ENCODE measurements around the gene TSHZ1.

Gene TSHZ1

DNA sequence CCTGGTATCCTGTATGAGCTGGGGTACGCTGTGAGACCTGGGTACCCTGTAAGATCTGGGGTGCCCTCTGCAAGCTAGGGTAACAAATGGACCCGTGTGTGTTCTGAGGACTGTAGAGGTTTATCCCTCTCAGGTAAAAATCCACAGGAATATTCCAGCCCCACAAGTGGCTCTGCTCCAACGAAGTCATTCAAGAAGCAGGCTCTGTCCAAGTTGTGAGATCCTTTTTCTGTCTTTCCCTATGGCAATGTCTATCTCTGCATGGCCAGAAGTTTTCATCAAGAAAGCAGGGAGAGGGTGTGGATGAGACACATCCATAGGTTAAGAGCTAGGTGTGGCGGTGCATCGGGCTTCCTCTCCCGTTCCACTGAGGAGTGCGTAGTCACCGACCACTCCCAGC, 44.7 kb upstream of the TSHZ1 start:
- no peak for DNase-seq (ENCODE audit: low read depth)
- TF ChIP-seq, protein P1, sequence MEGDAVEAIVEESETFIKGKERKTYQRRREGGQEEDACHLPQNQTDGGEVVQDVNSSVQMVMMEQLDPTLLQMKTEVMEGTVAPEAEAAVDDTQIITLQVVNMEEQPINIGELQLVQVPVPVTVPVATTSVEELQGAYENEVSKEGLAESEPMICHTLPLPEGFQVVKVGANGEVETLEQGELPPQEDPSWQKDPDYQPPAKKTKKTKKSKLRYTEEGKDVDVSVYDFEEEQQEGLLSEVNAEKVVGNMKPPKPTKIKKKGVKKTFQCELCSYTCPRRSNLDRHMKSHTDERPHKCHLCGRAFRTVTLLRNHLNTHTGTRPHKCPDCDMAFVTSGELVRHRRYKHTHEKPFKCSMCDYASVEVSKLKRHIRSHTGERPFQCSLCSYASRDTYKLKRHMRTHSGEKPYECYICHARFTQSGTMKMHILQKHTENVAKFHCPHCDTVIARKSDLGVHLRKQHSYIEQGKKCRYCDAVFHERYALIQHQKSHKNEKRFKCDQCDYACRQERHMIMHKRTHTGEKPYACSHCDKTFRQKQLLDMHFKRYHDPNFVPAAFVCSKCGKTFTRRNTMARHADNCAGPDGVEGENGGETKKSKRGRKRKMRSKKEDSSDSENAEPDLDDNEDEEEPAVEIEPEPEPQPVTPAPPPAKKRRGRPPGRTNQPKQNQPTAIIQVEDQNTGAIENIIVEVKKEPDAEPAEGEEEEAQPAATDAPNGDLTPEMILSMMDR (conservative IDR thresholded peaks at IDR 0.05; ENCODE audit: low read depth, low read length): no peak
- H3K4me3 ChIP-seq (ENCODE audit: low read depth, low read length): no peak overlapping the region

DNA sequence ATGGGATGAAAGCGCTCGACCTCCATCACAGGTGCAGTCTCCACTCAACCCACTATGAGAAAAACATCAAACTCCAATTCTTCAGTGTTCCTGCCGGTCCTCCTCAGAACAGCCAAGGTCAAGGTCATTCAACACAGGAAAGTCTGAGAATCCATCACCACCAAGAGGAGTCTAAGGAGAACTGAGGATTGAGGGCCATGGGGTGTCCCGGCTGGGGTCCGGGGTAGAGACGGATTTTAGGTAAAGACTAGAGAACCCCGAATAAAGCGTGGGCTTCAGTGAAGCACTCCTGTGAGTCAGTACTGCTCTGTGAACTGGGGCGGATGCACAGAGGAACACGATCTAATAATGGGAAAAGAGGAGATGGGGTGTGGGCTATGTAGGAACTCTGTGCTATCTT, 43.5 kb upstream of the TSHZ1 start:
- H3K4me3 ChIP-seq (ENCODE audit: low read depth, low read length): no peak overlapping the region
- DNase-seq (ENCODE audit: low read depth): no peak
- TF ChIP-seq, protein P1 (conservative IDR thresholded peaks at IDR 0.05; ENCODE audit: low read depth, low read length): no peak

DNA sequence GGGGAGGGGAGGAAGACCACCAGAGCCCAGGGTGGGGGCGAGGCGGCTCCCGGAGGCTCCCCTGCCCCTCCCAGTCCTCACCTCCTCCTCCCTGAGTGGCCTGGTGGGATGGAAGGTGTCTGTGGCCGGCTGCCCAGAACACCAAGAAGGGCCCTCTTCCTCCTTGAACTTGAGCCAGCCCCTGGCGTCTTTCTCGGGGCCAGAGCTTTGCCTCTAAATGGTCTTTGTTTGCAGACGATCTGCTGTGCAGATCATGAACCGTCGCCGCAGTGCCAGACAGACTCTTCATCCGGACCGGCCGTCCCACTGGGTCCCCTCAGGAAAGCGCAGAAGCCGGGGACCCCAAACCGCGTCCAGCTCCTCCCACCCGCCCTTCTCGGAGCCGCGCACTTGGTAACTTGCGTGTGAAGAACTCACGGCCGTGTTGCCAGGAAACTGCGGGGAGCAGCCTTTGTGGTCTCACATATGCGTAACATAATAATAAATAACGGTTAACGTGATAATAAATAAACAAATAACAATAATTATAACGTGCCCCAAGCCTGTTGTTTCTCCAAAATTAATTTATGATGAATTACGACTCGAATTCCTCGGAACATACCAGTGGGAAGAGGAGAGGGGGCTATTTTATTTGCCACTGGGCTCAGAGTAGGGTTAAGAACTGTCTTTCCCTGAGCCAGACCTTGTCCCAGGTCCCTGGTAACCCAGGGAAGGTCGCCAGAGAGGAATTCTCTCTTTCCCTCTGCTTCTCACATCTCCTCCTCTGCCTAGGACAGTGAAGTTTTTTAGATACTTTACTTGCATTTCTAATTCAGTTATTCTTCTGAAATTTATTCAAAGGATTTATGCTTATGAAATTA, 42.6 kb upstream of the TSHZ1 start:
- DNase-seq (ENCODE audit: low read depth): no peak
- H3K4me3 ChIP-seq (ENCODE audit: low read depth, low read length): peak overlapping the region; percentile 44

DNA sequence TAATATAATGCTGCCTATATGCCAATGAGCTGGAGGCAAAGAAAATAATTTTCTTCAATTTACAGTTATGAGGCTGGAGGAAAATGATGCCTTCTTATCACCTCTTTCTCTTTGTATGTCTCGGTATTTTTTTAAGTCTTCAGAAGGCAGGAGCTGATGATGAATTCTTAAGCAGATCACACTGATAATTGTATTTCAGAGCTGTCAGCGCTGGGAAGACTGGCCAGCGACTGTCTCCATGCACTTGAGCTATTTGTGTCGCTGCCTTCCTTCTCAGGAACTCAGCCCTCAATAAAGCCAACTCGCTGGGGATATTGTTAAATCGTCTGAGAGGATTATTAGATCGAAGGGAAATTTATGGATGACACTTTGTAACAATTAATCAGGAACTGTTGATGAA, 42.0 kb upstream of the TSHZ1 start:
- DNase-seq (ENCODE audit: low read depth): no peak
- TF ChIP-seq, protein P1 (conservative IDR thresholded peaks at IDR 0.05; ENCODE audit: low read depth, low read length): no peak
- H3K4me3 ChIP-seq (ENCODE audit: low read depth, low read length): no peak overlapping the region

More for the DNA sequence above, 42.6 kb upstream of the TSHZ1 start:
- TF ChIP-seq, protein P1 (conservative IDR thresholded peaks at IDR 0.05; ENCODE audit: low read depth, low read length): no peak

DNA sequence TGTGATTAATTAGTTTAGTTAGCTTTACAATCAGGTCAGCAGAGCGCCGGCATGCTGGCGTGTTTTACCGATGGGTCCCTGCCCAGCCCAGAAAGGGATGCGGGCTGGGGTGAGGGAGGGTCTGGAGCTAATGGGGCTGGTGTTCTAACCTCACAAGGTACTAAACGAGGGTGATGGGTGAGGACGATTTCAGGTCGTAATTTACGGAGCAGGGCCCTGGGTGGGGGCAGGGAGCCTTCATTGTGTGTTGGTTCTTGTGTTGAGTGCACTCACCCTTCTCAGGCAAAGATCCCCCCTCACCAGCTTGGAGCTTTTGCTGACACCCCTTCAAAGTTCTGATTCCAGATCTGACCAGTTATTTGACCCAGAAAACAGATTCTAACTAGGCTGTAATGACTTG, 41.2 kb upstream of the TSHZ1 start:
- TF ChIP-seq, protein P1 (conservative IDR thresholded peaks at IDR 0.05; ENCODE audit: low read depth, low read length): no peak
- DNase-seq (ENCODE audit: low read depth): no peak
- no peak overlapping the region for H3K4me3 ChIP-seq (ENCODE audit: low read depth, low read length)

DNA sequence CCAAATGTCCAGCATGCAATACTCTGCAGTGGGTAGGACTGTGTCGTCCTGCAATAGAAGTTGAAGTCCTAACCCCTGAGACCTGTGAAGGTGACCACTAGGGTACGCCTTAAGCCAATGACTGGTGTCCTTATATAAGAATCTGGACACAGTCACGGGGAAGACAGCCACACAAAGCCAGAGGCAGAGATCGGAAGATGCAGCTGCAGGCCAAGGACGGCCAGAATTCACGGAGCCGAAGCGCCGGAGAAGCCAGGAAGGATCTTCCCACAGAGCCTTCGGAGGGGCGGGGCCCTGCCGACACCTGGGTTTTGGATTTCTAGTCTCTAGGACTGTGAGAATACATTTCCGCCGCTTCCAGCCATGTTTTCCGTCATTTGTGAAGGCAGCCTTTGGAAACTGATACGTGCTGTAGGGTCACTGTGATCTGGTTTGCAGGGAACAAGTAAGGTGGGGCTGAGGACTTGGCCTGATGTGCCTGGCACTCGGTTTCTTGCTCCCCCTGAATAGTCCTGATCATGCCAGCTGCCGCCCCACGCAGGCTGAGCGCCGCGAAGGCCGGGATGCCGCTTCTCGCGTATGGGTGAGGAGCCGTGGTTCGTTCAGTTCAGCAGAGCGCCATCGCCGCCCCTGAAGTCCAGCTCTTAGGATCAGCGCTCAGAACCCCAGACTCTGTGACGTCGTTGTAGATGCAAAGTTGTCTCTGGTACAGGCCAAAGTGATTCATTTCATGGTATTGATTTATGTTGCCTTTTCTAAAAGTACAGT, 40.4 kb upstream of the TSHZ1 start:
- H3K4me3 ChIP-seq (ENCODE audit: low read depth, low read length): no peak overlapping the region
- no peak for DNase-seq (ENCODE audit: low read depth)
- TF ChIP-seq, protein P1 (conservative IDR thresholded peaks at IDR 0.05; ENCODE audit: low read depth, low read length): no peak

Data from choroid plexus epithelial cell (primary cell).